Keratinocyte (primary cell): ENCODE results near the gene IGFLR1.

Experiments used
- EZH2 ChIP-seq: IDR thresholded peaks from one replicate; pipeline ENCODE4 v1.6.1; 2012; ENCODE audit warnings: inconsistent platforms, mild to moderate bottlenecking, low read length, moderate library complexity
- TF ChIP-seq, protein P1 (sequence below), 3 experiments: IDR thresholded peaks in 1 of 3; conservative IDR thresholded peaks in 1 of 3; optimal IDR thresholded peaks in 1 of 3; 2 replicates in 2 of 3; 3 replicates in 1 of 3; pipeline versions ENCODE3 to v1.5.1; 2011; ENCODE audit warnings: low read length in 3 of 3, mild to moderate bottlenecking in 3 of 3, moderate library complexity in 2 of 3, control low read depth in 1 of 3, inconsistent platforms in 1 of 3; ENCODE audit not compliant: insufficient read depth in 2 of 3; ENCODE audit errors: extremely low read depth in 1 of 3

DNA sequence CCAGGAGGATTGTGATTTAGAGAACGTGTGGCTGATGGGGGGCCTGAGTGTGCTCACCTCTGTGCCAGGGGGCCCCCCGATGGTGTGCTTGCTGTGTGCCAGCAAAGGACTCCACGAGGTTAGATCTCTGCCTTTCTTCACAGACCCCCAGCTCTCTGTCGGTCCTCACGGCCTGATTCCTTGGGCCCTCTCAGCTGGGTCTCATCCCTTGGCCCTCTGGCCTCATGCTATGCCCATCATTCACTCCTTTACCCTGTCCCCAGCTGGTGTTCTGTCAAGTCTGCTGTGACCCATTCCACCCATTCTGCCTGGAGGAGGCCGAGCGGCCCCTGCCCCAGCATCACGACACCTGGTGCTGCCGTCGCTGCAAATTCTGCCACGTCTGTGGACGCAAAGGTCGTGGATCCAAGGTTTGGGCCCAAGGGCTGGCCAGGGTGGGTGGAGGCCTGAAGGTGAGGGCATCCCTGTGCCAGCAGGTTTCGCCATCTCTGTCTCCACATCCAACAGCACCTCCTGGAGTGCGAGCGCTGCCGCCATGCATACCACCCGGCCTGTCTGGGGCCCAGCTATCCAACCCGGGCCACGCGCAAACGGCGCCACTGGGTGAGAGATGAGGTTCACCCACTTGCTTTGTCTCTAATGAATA, 16.9 kb downstream of the IGFLR1 start:
- TF ChIP-seq, protein P1, sequence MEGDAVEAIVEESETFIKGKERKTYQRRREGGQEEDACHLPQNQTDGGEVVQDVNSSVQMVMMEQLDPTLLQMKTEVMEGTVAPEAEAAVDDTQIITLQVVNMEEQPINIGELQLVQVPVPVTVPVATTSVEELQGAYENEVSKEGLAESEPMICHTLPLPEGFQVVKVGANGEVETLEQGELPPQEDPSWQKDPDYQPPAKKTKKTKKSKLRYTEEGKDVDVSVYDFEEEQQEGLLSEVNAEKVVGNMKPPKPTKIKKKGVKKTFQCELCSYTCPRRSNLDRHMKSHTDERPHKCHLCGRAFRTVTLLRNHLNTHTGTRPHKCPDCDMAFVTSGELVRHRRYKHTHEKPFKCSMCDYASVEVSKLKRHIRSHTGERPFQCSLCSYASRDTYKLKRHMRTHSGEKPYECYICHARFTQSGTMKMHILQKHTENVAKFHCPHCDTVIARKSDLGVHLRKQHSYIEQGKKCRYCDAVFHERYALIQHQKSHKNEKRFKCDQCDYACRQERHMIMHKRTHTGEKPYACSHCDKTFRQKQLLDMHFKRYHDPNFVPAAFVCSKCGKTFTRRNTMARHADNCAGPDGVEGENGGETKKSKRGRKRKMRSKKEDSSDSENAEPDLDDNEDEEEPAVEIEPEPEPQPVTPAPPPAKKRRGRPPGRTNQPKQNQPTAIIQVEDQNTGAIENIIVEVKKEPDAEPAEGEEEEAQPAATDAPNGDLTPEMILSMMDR (optimal IDR thresholded peaks at IDR 0.05 in 1 of 3, IDR thresholded peaks at IDR 0.05 in 1 of 3, conservative IDR thresholded peaks at IDR 0.05 in 1 of 3; ENCODE audit: extremely low read depth in 1 of 3, insufficient read depth in 2 of 3, low read length in 3 of 3) = no peak
- TF ChIP-seq EZH2 = no peak
